HPDE6-E6E7 (cell line): ENCODE measurements around the gene RAB5A.
A peak's percentile ranks its signal among the peaks of the same experiment; 100 is the strongest.
"Not testable (repeated sequence)": the region's sequence is repeated elsewhere in the genome, so short reads cannot be mapped to it uniquely, and the experiment has no call there.

ENCODE experiments used
- DNase-seq: peaks from one replicate; pipeline ENCODE4 v3.0.0; 2011; ENCODE audit warnings: missing footprints; ENCODE audit errors: extremely low spot score

RAB5A gene

GRCh38 chr3:19947549-19948225 lies 790 bp downstream of the RAB5A start:
- peak; percentile 12 for DNase-seq

- DNase-seq: no peak
Observed at GRCh38 chr3:19948226-19948591, 1.3 kb downstream of the RAB5A start.

- DNase-seq: no peak
Observed at GRCh38 chr3:19950316-19950715, 3.4 kb downstream of the RAB5A start.

- no peak for DNase-seq
Observed at GRCh38 chr3:19954676-19955075, 7.8 kb downstream of the RAB5A start.

- not testable (repeated sequence) for DNase-seq
Observed at GRCh38 chr3:19957354-19957753, 10.5 kb downstream of the RAB5A start.

- no peak for DNase-seq
Observed at GRCh38 chr3:19959505-19959904, 12.6 kb downstream of the RAB5A start.

- DNase-seq: no peak
Observed at GRCh38 chr3:19960696-19961095, 13.8 kb downstream of the RAB5A start.

- DNase-seq: no peak
Observed at GRCh38 chr3:19961960-19962359, 15.1 kb downstream of the RAB5A start.

GRCh38 chr3:19967208-19967607 lies 20.3 kb downstream of the RAB5A start:
- DNase-seq: no peak

GRCh38 chr3:19967812-19968211 lies 20.9 kb downstream of the RAB5A start:
- DNase-seq: no peak

- DNase-seq: no peak
Observed at GRCh38 chr3:19970327-19970726, 23.4 kb downstream of the RAB5A start.

- DNase-seq: no peak
Observed at GRCh38 chr3:19972054-19972453, 25.2 kb downstream of the RAB5A start.

- DNase-seq: not testable (repeated sequence)
Observed at GRCh38 chr3:19988904-19989303, 42.0 kb downstream of the RAB5A start.

GRCh38 chr3:19994796-19995195 lies 47.9 kb downstream of the RAB5A start:
- no peak for DNase-seq

- no peak for DNase-seq
Observed at GRCh38 chr3:19997502-19997901, 50.6 kb downstream of the RAB5A start.

- DNase-seq: no peak
Observed at GRCh38 chr3:20001932-20002331, 55.0 kb downstream of the RAB5A start.

GRCh38 chr3:20007960-20008359 lies 61.1 kb downstream of the RAB5A start:
- no peak for DNase-seq

- DNase-seq: no peak
Observed at GRCh38 chr3:20008646-20009045, 61.7 kb downstream of the RAB5A start.

- DNase-seq: no peak
Observed at GRCh38 chr3:20012164-20012563, 65.3 kb downstream of the RAB5A start, which contains the start of gene PP2D1. Gene PP2D1 (minus strand): TSS chr3:20012264. CDS start chr3:20012072, 192 bp downstream.

- DNase-seq: no peak
Observed at GRCh38 chr3:20013396-20013795, 66.5 kb downstream of the RAB5A start.

GRCh38 chr3:20015525-20015924 lies 68.6 kb downstream of the RAB5A start:
- no peak for DNase-seq

- DNase-seq: not testable (repeated sequence)
Observed at GRCh38 chr3:20016076-20016475, 69.2 kb downstream of the RAB5A start.

- no peak for DNase-seq
Observed at GRCh38 chr3:20022954-20023622, 76.2 kb downstream of the RAB5A start.
